ENCODE data around the gene KCNC3. TPM values are rescaled to one million over a fixed set of nuclear protein-coding genes. Genes with fewer than 3 reads are reported as not detected.

The KCNC3 gene
- 7.1 and 7.4 TPM in 2 replicates for total RNA-seq (2014; rRNA removed; shearing (Covaris generic))
- total RNA-seq (2022): 21.7 and 23.4 TPM in 2 replicates
- Bru-seq, nascent RNA: percentile 58 among the genes with signal in this experiment
- percentile 77 among the genes with signal in this experiment for BruChase-seq, experiment 1, labeled RNA remaining after a 6-hour chase
- BruChase-seq, experiment 2, labeled RNA remaining after a 2-hour chase: percentile 68 among the genes with signal in this experiment
- long read RNA-seq: 0 reads

DNA sequence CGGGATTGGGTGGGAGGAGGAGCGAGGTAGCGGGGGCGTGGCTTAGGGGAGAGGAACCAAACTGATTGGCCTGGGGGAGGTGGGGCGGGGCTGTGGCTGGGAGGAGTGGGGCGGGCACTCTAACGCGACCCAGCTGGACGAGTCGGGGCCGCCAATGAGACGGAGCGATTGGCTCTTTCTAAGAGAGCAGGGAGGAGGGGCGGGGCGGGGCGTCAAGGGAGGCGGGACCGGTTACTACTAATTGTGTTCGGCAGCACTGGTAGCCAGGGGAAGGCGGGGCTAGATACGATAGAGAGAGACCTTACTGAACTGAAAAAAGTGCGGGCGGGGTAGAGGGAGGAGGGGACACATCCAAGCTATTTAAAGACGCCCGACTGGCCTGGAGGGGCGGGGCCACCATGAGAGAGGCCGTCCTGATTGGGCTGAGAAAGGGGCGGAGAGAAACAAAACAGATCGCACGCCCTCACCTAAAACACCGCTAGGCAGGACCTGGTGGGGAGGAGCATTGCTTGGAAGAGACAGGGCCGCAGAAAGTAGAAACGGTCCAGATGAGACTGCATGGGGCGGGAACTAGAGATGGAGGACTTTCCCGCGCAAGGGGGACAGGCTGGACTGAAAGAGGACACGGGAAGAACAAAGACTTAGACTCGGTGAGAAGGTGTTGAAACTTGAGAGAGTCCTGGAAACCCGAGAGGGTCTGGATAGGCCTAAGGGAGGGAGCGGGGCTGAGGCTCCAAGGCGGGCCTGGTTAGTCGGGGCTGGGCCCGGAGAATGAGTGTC, at the start of gene KCNC3:
Gene KCNC3 (minus strand): TSS at position 232 of the 780 bp plus-strand sequence. CDS start 295 bp downstream, outside the sequence.
- Histone ChIP-seq H3K79me2 (ENCODE audit: insufficient read depth, low read depth, low read length) (peaks cover 40% of the 10 kb centered on the region), H3K9me3 (ENCODE audit: low read length) (no peaks in the 10 kb centered on the region), H3K36me3 (ENCODE audit: insufficient read depth, low read length) (peaks cover 26% of the 10 kb centered on the region), H3K27ac (ENCODE audit: low read depth, low read length, poor library complexity, severe bottlenecking) (peak within 1 kb of the TSS; percentile 79), H3K9me2 (ENCODE audit: insufficient read depth, low read length) (no peaks in the 10 kb centered on the region), H3K4me1 (ENCODE audit: insufficient read depth, low read length, poor library complexity, severe bottlenecking) (peaks cover 59% of the 10 kb centered on the region), H2AFZ (ENCODE audit: low read length) (no peak within 1 kb of the TSS), H4K20me1 (ENCODE audit: insufficient read depth, low read length) (peaks cover 14% of the 10 kb centered on the region), H3K4me3 (ENCODE audit: low read depth, low read length, poor library complexity, severe bottlenecking) (peak within 1 kb of the TSS; percentile 74), H3K4me2 (ENCODE audit: low read length) (peak within 1 kb of the TSS; percentile 82)
- POLR2A ChIA-PET: interaction anchor here (0.6 to 1.5 kb wide), 7 partner anchors 11 to 304 kb away, joined by 3 to 12 read pairs (median 3); partner anchors contain the start of genes SPIB and ZNF473
- no peak for TF ChIP-seq EZH2phosphoT487 (IDR thresholded peaks at IDR 0.05; ENCODE audit: borderline replicate concordance, low read depth, low read length)
- TF ChIP-seq CTCF (conservative IDR thresholded peaks at IDR 0.05; ENCODE audit: low read length): no peak
- CTCF ChIA-PET (ENCODE audit: unreplicated experiment): interaction anchor here (0.5 to 1.0 kb wide), 6 partner anchors 11 to 504 kb away, joined by 3 to 15 read pairs (median 4); no protein-coding TSS in a partner anchor
- peak; percentile 100 for DNase-seq (ENCODE audit: low spot score)
- intact Hi-C loops (cut with micrococcal nuclease; ENCODE audit: unreplicated experiment): loop anchor here (2.0 to 10.0 kb wide), 2 partner anchors 77 to 1275 kb away; no protein-coding TSS in a partner anchor
- BruUV-seq (replicated peaks): no TSS peak

DNA sequence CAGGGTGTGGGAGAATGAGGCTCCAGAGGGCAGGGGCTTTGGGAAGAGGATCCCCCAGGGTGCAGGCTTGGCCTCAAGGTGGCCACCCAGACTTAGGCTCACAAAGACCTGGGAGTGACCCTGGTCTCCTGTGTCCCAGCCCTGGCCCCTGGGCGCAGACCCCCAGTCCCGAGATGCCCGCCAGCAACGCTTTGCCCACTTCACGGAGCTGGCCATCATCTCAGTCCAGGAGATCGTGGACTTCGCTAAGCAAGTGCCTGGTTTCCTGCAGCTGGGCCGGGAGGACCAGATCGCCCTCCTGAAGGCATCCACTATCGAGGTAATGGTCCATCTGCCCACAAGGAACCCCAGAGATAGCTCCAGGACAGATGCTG, 49.7 kb upstream of the KCNC3 start:
- no peak overlapping the region for H3K4me3 ChIP-seq (ENCODE audit: low read depth, low read length, poor library complexity, severe bottlenecking)
- no peak for TF ChIP-seq EZH2phosphoT487 (IDR thresholded peaks at IDR 0.05; ENCODE audit: borderline replicate concordance, low read depth, low read length)
- no peak for TF ChIP-seq CTCF (conservative IDR thresholded peaks at IDR 0.05; ENCODE audit: low read length)
- no TSS peak for BruUV-seq (replicated peaks)
- POLR2A ChIA-PET: no interaction called here
- peaks cover 6% of the 10 kb centered on the region; the same call in 1 of the 2 replicates for H3K79me2 ChIP-seq (ENCODE audit: insufficient read depth, low read depth, low read length)
- H3K4me1 ChIP-seq (ENCODE audit: insufficient read depth, low read length, poor library complexity, severe bottlenecking): peaks cover 27% of the 10 kb centered on the region
- no peaks in the 10 kb centered on the region for H3K9me3 ChIP-seq (ENCODE audit: low read length)
- peaks cover 59% of the 10 kb centered on the region for H3K36me3 ChIP-seq (ENCODE audit: insufficient read depth, low read length)
- H2AFZ ChIP-seq (ENCODE audit: low read length): no peak overlapping the region
- DNase-seq (ENCODE audit: low spot score): no peak
- H3K4me2 ChIP-seq (ENCODE audit: low read length): no peak overlapping the region
- no peaks in the 10 kb centered on the region for H3K9me2 ChIP-seq (ENCODE audit: insufficient read depth, low read length)
- intact Hi-C loops (cut with micrococcal nuclease; ENCODE audit: unreplicated experiment): no loop called here
- no peak overlapping the region for H3K27ac ChIP-seq (ENCODE audit: low read depth, low read length, poor library complexity, severe bottlenecking)
- 0 out of 2 replicates have a peak, but pooled peaks cover 3% of the 10 kb centered on the region for H4K20me1 ChIP-seq (ENCODE audit: insufficient read depth, low read length)
- CTCF ChIA-PET (ENCODE audit: unreplicated experiment): no interaction called here
